Endothelial cell (in vitro differentiated cells): ENCODE data around the gene HELZ. TPM values are rescaled to one million over a fixed set of nuclear protein-coding genes. Genes with fewer than 3 reads are reported as not detected.
"Not testable (repeated sequence)": the region's sequence is repeated elsewhere in the genome, so short reads cannot be mapped to it uniquely, and the experiment has no call there.

Source experiments
- DNase-seq: peaks from one replicate; pipeline ENCODE4 v3.0.0; 2021; ENCODE audit warnings: low spot score
- H3K27ac Mint-ChIP-seq: one replicate; pipeline ENCODE4 v1.8.0; 2021; ENCODE audit warnings: mixed read lengths, inconsistent platforms; ENCODE audit not compliant: unreplicated experiment
- H3K27me3 Mint-ChIP-seq: one replicate; pipeline ENCODE4 v1.8.0; 2021; ENCODE audit warnings: mild to moderate bottlenecking, moderate library complexity, mixed read lengths, inconsistent platforms; ENCODE audit not compliant: unreplicated experiment
- H3K36me3 Mint-ChIP-seq: one replicate; pipeline ENCODE4 v1.8.0; 2021; ENCODE audit warnings: mild to moderate bottlenecking, low read depth, mixed read lengths, inconsistent platforms; ENCODE audit not compliant: unreplicated experiment
- H3K4me1 Mint-ChIP-seq: one replicate; pipeline ENCODE4 v1.8.0; 2021; ENCODE audit warnings: mild to moderate bottlenecking, mixed read lengths, inconsistent platforms; ENCODE audit not compliant: unreplicated experiment
- H3K4me3 Mint-ChIP-seq: one replicate; pipeline ENCODE4 v1.8.0; 2021; ENCODE audit warnings: mild to moderate bottlenecking, mixed read lengths, inconsistent platforms; ENCODE audit not compliant: unreplicated experiment
- H3K9me3 Mint-ChIP-seq: one replicate; pipeline ENCODE4 v1.8.0; 2021; ENCODE audit warnings: mixed read lengths, inconsistent platforms; ENCODE audit not compliant: unreplicated experiment
- CTCF ChIP-seq: fragments of 200-600 bp; sonication (generic); IDR thresholded peaks from one replicate; pipeline ENCODE4 v1.5.0; 2021; ENCODE audit warnings: antibody characterized with exemption; ENCODE audit not compliant: unreplicated experiment
- total RNA-seq: library from RNA; stranded (reverse); fragmentation: NEBNext Ultra II Directional; extraction: Animal tissue kit (Norgen Biotek cat#: 25700); gene quantifications from one replicate; pipeline ENCODE4 v1.2.1, GENCODE V29; 2021; ENCODE audit not compliant: unreplicated experiment

HELZ gene
- total RNA-seq, 1 donor from 2014 or later = 57.0 TPM

- no peaks in the 10 kb centered on the region for H3K9me3 Mint-ChIP-seq
- H3K4me3 Mint-ChIP-seq = peak overlapping the region; percentile 13
- no peaks in the 10 kb centered on the region for H3K27me3 Mint-ChIP-seq
- peaks cover 7% of the 10 kb centered on the region for H3K36me3 Mint-ChIP-seq
- no peaks in the 10 kb centered on the region for H3K4me1 Mint-ChIP-seq
- TF ChIP-seq CTCF = no peak
- no peak overlapping the region for H3K27ac Mint-ChIP-seq
- DNase-seq = no peak
Observed at GRCh38 chr17:67107171-67107570, 137.8 kb downstream of the HELZ start.

GRCh38 chr17:67105213-67105612, 139.8 kb downstream of the HELZ start:
- no peak for DNase-seq
- Mint-ChIP-seq H3K36me3 (peaks cover 7% of the 10 kb centered on the region), H3K4me1 (no peaks in the 10 kb centered on the region), H3K27ac (no peak overlapping the region), H3K27me3 (no peaks in the 10 kb centered on the region), H3K4me3 (no peak overlapping the region), H3K9me3 (no peaks in the 10 kb centered on the region)
- TF ChIP-seq CTCF = no peak

- DNase-seq, H3K4me1 Mint-ChIP-seq, H3K9me3 Mint-ChIP-seq, H3K36me3 Mint-ChIP-seq, H3K27me3 Mint-ChIP-seq, H3K27ac Mint-ChIP-seq, H3K4me3 Mint-ChIP-seq: not testable (repeated sequence)
Observed at GRCh38 chr17:67104641-67105040, 140.4 kb downstream of the HELZ start.

GRCh38 chr17:67098006-67098405, 147.0 kb downstream of the HELZ start:
- H3K27me3 Mint-ChIP-seq = no peaks in the 10 kb centered on the region
- H3K4me1 Mint-ChIP-seq = peaks cover 3% of the 10 kb centered on the region
- no peak overlapping the region for H3K27ac Mint-ChIP-seq
- no peak for DNase-seq
- no peak overlapping the region for H3K4me3 Mint-ChIP-seq
- TF ChIP-seq CTCF = no peak
- H3K36me3 Mint-ChIP-seq = no peaks in the 10 kb centered on the region
- no peaks in the 10 kb centered on the region for H3K9me3 Mint-ChIP-seq

- no peaks in the 10 kb centered on the region for H3K9me3 Mint-ChIP-seq
- TF ChIP-seq CTCF = no peak
- H3K36me3 Mint-ChIP-seq = no peaks in the 10 kb centered on the region
- no peak overlapping the region for H3K27ac Mint-ChIP-seq
- peaks cover 7% of the 10 kb centered on the region for H3K4me1 Mint-ChIP-seq
- H3K27me3 Mint-ChIP-seq = no peaks in the 10 kb centered on the region
- H3K4me3 Mint-ChIP-seq = no peak overlapping the region
- DNase-seq = no peak
Observed at GRCh38 chr17:67096609-67097008, 148.4 kb downstream of the HELZ start.

GRCh38 chr17:67095803-67096202, 149.2 kb downstream of the HELZ start:
- H3K4me3 Mint-ChIP-seq = no peak overlapping the region
- H3K4me1 Mint-ChIP-seq = peaks cover 7% of the 10 kb centered on the region
- peaks cover under 1% of the 10 kb centered on the region for H3K36me3 Mint-ChIP-seq
- no peaks in the 10 kb centered on the region for H3K27me3 Mint-ChIP-seq
- no peak overlapping the region for H3K27ac Mint-ChIP-seq
- no peak for TF ChIP-seq CTCF
- H3K9me3 Mint-ChIP-seq = no peaks in the 10 kb centered on the region
- no peak for DNase-seq

GRCh38 chr17:67095291-67095690, 149.7 kb downstream of the HELZ start:
- not testable (repeated sequence) for H3K27me3 Mint-ChIP-seq, DNase-seq, H3K9me3 Mint-ChIP-seq, H3K36me3 Mint-ChIP-seq, H3K4me1 Mint-ChIP-seq, H3K27ac Mint-ChIP-seq, H3K4me3 Mint-ChIP-seq
